MCF 10A (cell line): Measurements from ENCODE around the gene PDZRN4. TPM values are rescaled to one million over a fixed set of nuclear protein-coding genes. Genes with fewer than 3 reads are reported as not detected.

ENCODE experiments used
- BruUV-seq: library from RNA; stranded (reverse); fragments of 400-500 nt; replicated peaks from 2 replicates; lab custom pipeline; 2021; lab: Mats Ljungman, UMichigan
- CTCF ChIA-PET: fragments of 300-600 bp; sonication (Branson Sonifier 250); formaldehyde crosslinking; extraction: SDS; loops from one replicate; lab custom pipeline; 2021; ENCODE audit warnings: antibody characterized with exemption, inconsistent platforms; lab: Yijun Ruan, JAX
- POLR2A ChIA-PET: fragments of 300-600, 350-650 bp; sonication (Branson Sonifier 250); formaldehyde crosslinking; extraction: SDS; loops from one replicate; lab custom pipeline; 2020; ENCODE audit warnings: antibody characterized with exemption, inconsistent platforms; lab: Yijun Ruan, JAX
- DNase-seq: peaks from one replicate; pipeline ENCODE4 v3.0.0-alpha.2; 2018; ENCODE audit not compliant: unreplicated experiment
- H3K27ac Mint-ChIP-seq: one replicate; pipeline ENCODE4 v1.8.0; 2022; ENCODE audit warnings: mild to moderate bottlenecking, low read depth, mixed read lengths; ENCODE audit not compliant: unreplicated experiment
- H3K27me3 Mint-ChIP-seq: one replicate; pipeline ENCODE4 v1.8.0; 2022; ENCODE audit warnings: mixed read lengths; ENCODE audit not compliant: insufficient read depth, unreplicated experiment
- H3K36me3 Mint-ChIP-seq: one replicate; pipeline ENCODE4 v1.8.0; 2022; ENCODE audit warnings: mild to moderate bottlenecking, moderate library complexity, mixed read lengths; ENCODE audit not compliant: insufficient read depth, unreplicated experiment
- H3K4me1 Mint-ChIP-seq: one replicate; pipeline ENCODE4 v1.8.0; 2022; ENCODE audit warnings: mixed read lengths; ENCODE audit not compliant: insufficient read depth, unreplicated experiment
- H3K4me3 Mint-ChIP-seq: one replicate; pipeline ENCODE4 v1.8.0; 2022; ENCODE audit warnings: mild to moderate bottlenecking, moderate library complexity, mixed read lengths; ENCODE audit not compliant: unreplicated experiment
- H3K9me3 Mint-ChIP-seq: one replicate; pipeline ENCODE4 v1.8.0; 2022; ENCODE audit warnings: mixed read lengths; ENCODE audit not compliant: unreplicated experiment
- CTCF ChIP-seq: fragments of 200-600 bp; IDR thresholded peaks from one replicate; pipeline ENCODE4 v1.8.0; 2022; ENCODE audit warnings: antibody characterized with exemption, mild to moderate bottlenecking; ENCODE audit not compliant: unreplicated experiment
- intact Hi-C: fragments of 100-400 bp; cut with micrococcal nuclease; formaldehyde crosslinking; loops from 2 replicates; pipeline ENCODE4 v1.14.1; 2022
- total RNA-seq: library from RNA; stranded (reverse); gene quantifications from 2 replicates; pipeline ENCODE4 v1.2.3, GENCODE V29; 2022

Gene PDZRN4
- total RNA-seq, 1 experiment from 2014 or later: not detected

GRCh38 chr12:41221491-41221890 is 33.4 kb downstream of the PDZRN4 start:
- Mint-ChIP-seq H3K27me3 (peaks cover 38% of the 10 kb centered on the region), H3K4me3 (no peak overlapping the region), H3K4me1 (no peaks in the 10 kb centered on the region), H3K27ac (no peak overlapping the region), H3K36me3 (no peaks in the 10 kb centered on the region), H3K9me3 (no peaks in the 10 kb centered on the region)
- intact Hi-C loops: no loop called here
- POLR2A ChIA-PET: no interaction called here
- no peak for DNase-seq
- TF ChIP-seq CTCF: no peak
- CTCF ChIA-PET: no interaction called here
- no TSS peak for BruUV-seq

DNA sequence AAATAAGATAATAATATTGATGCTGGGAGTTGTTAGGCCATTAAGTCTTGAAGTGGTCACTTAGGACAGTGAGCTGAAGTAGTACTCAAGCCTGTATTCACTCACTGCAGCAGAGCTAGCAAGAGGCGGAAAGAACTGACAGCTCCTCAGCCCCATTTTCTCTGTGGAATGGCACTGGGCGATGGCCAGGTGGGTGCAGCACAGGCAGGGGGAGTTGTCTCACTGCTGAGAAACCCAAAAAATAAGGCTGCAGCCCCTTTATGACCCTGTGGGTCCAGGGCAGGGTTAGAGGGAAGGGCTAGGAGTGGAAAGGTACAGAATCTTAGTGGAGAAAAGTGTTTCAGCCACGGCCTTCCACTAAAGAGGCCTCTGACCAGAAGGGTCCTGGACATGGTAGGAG is 35.5 kb downstream of the PDZRN4 start:
- intact Hi-C loops: no loop called here
- Mint-ChIP-seq H3K36me3 (no peaks in the 10 kb centered on the region), H3K9me3 (no peaks in the 10 kb centered on the region), H3K4me1 (no peaks in the 10 kb centered on the region), H3K27me3 (peaks cover 36% of the 10 kb centered on the region), H3K4me3 (no peak overlapping the region), H3K27ac (no peak overlapping the region)
- TF ChIP-seq CTCF: no peak
- CTCF ChIA-PET: interaction anchor here (0.7 kb wide), 1 partner anchor 269 kb away, joined by 3 read pairs; no protein-coding TSS in a partner anchor
- BruUV-seq: no TSS peak
- POLR2A ChIA-PET: no interaction called here
- DNase-seq: no peak

- Mint-ChIP-seq H3K27ac (no peak overlapping the region), H3K27me3 (peaks cover 36% of the 10 kb centered on the region), H3K4me3 (no peak overlapping the region), H3K36me3 (no peaks in the 10 kb centered on the region), H3K4me1 (no peaks in the 10 kb centered on the region), H3K9me3 (no peaks in the 10 kb centered on the region)
- ChIA-PET POLR2A (no interaction called here), CTCF (no interaction called here)
- intact Hi-C loops: no loop called here
- no peak for DNase-seq
- no TSS peak for BruUV-seq
- TF ChIP-seq CTCF: no peak
These were observed 35.9 kb downstream of the PDZRN4 start for GRCh38 chr12:41224066-41224465.

DNA sequence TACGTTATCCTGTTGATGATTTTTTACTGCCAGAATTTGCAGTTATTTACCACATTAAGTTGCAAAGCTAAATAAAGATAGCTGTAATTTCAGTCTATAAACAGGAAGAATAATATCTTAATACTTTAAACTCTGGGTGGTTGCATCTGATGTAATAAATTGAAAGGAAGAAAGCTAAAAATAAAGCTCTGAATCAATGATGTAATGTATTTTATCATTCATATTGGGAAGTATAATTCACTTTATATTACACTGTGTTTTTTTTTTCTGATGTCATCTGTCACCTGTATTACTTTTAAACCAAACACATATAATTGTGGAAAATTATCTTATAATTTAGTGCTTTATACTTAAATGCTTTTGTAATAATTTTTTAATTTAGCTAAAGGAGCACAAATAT is 37.1 kb downstream of the PDZRN4 start:
- BruUV-seq: no TSS peak
- ChIA-PET POLR2A (no interaction called here), CTCF (interaction anchor here (0.6 kb wide), 2 partner anchors 90 to 314 kb away, joined by 4 to 5 read pairs; no protein-coding TSS in a partner anchor)
- Mint-ChIP-seq H3K27ac (no peak overlapping the region), H3K9me3 (no peaks in the 10 kb centered on the region), H3K4me1 (no peaks in the 10 kb centered on the region), H3K36me3 (no peaks in the 10 kb centered on the region), H3K4me3 (no peak overlapping the region), H3K27me3 (peaks cover 33% of the 10 kb centered on the region)
- DNase-seq: no peak
- intact Hi-C loops: no loop called here
- TF ChIP-seq CTCF: no peak
